ENCODE data around the gene PEX26. TPM values are rescaled to one million over a fixed set of nuclear protein-coding genes. Genes with fewer than 3 reads are reported as not detected.

Gene PEX26
- total and polyA plus RNA-seq, 2 of the 13 experiments (the other 11 are each of a cell fraction or from before 2014, with no cell fraction given) = 10.6 to 25.1 TPM

- TF ChIP-seq ARID4A (CRISPR knock-in tag; IDR thresholded peaks at IDR 0.05; ENCODE audit: borderline replicate concordance) = peak; percentile 89
- peak; percentile 22; the same call in 1 of the 2 replicates for TF ChIP-seq ZSCAN25 (CRISPR knock-in tag; IDR thresholded peaks at IDR 0.05)
- TF ChIP-seq ZNF264 (CRISPR knock-in tag; IDR thresholded peaks at IDR 0.05) = no peak
- TF ChIP-seq TP53 (CRISPR knock-in tag; conservative IDR thresholded peaks at IDR 0.05) = no peak
- TF ChIP-seq CHD4 (IDR thresholded peaks at IDR 0.05; ENCODE audit: borderline replicate concordance, low read length) = no peak
- TF ChIP-seq RBM39 (IDR thresholded peaks at IDR 0.05; ENCODE audit: low read depth, low read length, poor library complexity, severe bottlenecking) = no peak
- peak; percentile 66; the same call in 1 of the 2 replicates for TF ChIP-seq ZBTB10 (CRISPR knock-in tag; IDR thresholded peaks at IDR 0.05; ENCODE audit: borderline replicate concordance)
- no peak for TF ChIP-seq PHF5A (CRISPR knock-in tag; IDR thresholded peaks at IDR 0.05; ENCODE audit: low read depth, unreplicated experiment)
- TF ChIP-seq MLXIP (CRISPR knock-in tag; IDR thresholded peaks at IDR 0.05; ENCODE audit: borderline replicate concordance) = no peak
- 0 out of 2 replicates have a peak, but pooled peaks have one; percentile 52 for TF ChIP-seq CCDC6 (CRISPR knock-in tag; IDR thresholded peaks at IDR 0.05)
- no peak; the same call in 1 of the 2 replicates for TF ChIP-seq ZNF788 (CRISPR knock-in tag; IDR thresholded peaks at IDR 0.05; ENCODE audit: borderline replicate concordance)
- TF ChIP-seq ZSCAN12 (CRISPR knock-in tag; IDR thresholded peaks at IDR 0.05) = no peak
- no peak for TF ChIP-seq RXRB (CRISPR knock-in tag; IDR thresholded peaks at IDR 0.05; ENCODE audit: borderline replicate concordance)
Observed at GRCh38 chr22:18077639-18078328, at the start of gene PEX26 (continued).
